K562 (cell line): ENCODE results near the gene TXNRD2.

Experiments used
- ATF2 ChIP-seq: sonication (generic); formaldehyde crosslinking; IDR thresholded peaks from 2 replicates; pipeline ENCODE4 v1.8.1; 2022; ENCODE audit warnings: missing genetic modification reagents
- BDP1 ChIP-seq: IDR thresholded peaks from 3 replicates; pipeline ENCODE4 v1.6.1; 2011; ENCODE audit not compliant: insufficient read length, insufficient read depth
- MTA2 ChIP-seq: fragments of 450-650 bp; IDR thresholded peaks from 2 replicates; pipeline ENCODE4 v1.6.1; 2016; ENCODE audit warnings: low read depth
- MTF1 ChIP-seq: fragments of 250-450 bp; sonication (Bioruptor Pico); IDR thresholded peaks from 2 replicates; pipeline ENCODE4 v1.9.0; 2021; ENCODE audit warnings: moderate library complexity, mild to moderate bottlenecking, inconsistent platforms, borderline replicate concordance
- MYNN ChIP-seq, 2 experiments: sonication (generic); formaldehyde crosslinking in 1 of 2; IDR thresholded peaks; 2 replicates each; pipeline versions ENCODE4 v1.5.0 to v1.6.1; 2016 to 2020; ENCODE audit warnings: antibody characterized with exemption in 1 of 2, missing genetic modification reagents in 1 of 2
- POLR2A ChIP-seq: fragments of 450-650 bp; conservative IDR thresholded peaks from 2 replicates; pipeline ENCODE4 v1.6.1; 2016
- POLR2AphosphoS5 ChIP-seq: IDR thresholded peaks from 2 replicates; pipeline ENCODE4 v1.6.1; 2011; ENCODE audit warnings: mild to moderate bottlenecking, low read depth, low read length, moderate library complexity; ENCODE audit not compliant: control insufficient read depth, insufficient read depth
- SAFB2 ChIP-seq: fragments of 200-400 bp; formaldehyde crosslinking; IDR thresholded peaks from 2 replicates; pipeline ENCODE4 v1.6.1; 2018; ENCODE audit warnings: borderline replicate concordance, low read length, low read depth, moderate library complexity; ENCODE audit not compliant: severe bottlenecking
- TF ChIP-seq, protein P1 (sequence below): fragments of 250-450 bp; sonication (Bioruptor Pico); IDR thresholded peaks from 2 replicates; pipeline ENCODE4 v1.4.0; 2020; ENCODE audit warnings: mild to moderate bottlenecking, moderate library complexity, borderline replicate concordance

DNA sequence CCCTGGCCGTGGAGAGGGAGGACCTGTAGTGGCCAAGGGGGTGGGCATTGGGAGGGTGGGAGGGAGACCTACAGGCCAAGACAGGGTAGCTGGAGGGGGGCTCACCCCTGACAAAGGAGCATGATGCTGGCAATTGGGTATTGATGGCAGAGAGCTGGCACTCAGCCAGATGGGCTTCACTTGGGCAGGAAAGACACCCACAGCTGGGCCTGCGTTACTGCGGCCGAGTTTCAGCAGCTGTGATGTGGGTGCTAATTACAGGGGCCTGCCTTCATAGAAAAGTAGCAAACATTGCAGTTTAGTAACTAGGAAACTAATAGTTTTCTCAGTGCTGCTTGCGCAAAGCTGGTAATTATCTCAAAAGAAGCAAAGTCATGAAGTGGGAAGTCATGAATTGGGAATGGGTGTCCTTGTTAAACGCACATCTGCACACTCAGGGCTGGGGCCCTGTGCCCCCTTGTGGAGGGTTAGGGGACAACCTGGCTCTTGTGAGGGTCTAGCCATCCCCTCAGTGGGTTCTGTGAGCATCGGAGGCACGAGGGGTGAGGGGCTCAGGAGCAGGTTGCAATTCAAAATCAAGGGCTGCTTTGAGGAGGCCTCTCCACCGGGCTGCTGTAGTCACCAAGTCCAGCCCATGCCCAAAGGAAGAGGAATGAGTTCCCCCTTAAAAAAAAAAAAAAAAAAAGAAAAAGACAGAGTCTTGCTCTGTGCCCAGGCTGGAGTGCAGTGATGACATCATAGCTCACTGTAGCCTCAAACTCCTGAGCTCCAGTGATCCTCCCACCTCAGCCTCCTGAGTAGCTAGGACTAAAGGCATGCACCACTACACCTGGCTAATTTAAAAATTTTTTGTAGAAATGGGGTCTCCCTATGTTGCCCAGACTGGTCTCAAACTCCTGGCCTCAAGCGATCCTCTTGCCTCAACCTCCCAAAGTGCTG, 24.4 kb upstream of the TXNRD2 start:
- TF ChIP-seq MTF1 (CRISPR knock-in tag) (no peak), POLR2A (no peak), MYNN (IDR thresholded peaks at IDR 0.05) (no peak), MYNN (CRISPR knock-in tag; IDR thresholded peaks at IDR 0.05) (no peak), ATF2 (no peak), SAFB2 (no peak), BDP1 (no peak), MTA2 (no peak), POLR2AphosphoS5 (no peak)
- TF ChIP-seq, protein P1, sequence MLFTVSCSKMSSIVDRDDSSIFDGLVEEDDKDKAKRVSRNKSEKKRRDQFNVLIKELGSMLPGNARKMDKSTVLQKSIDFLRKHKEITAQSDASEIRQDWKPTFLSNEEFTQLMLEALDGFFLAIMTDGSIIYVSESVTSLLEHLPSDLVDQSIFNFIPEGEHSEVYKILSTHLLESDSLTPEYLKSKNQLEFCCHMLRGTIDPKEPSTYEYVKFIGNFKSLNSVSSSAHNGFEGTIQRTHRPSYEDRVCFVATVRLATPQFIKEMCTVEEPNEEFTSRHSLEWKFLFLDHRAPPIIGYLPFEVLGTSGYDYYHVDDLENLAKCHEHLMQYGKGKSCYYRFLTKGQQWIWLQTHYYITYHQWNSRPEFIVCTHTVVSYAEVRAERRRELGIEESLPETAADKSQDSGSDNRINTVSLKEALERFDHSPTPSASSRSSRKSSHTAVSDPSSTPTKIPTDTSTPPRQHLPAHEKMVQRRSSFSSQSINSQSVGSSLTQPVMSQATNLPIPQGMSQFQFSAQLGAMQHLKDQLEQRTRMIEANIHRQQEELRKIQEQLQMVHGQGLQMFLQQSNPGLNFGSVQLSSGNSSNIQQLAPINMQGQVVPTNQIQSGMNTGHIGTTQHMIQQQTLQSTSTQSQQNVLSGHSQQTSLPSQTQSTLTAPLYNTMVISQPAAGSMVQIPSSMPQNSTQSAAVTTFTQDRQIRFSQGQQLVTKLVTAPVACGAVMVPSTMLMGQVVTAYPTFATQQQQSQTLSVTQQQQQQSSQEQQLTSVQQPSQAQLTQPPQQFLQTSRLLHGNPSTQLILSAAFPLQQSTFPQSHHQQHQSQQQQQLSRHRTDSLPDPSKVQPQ (CRISPR knock-in tag) = no peak
